NCI-H82 (cell line): Measurements from ENCODE around the gene AGMO.

Experiments used
- DNase-seq: peaks from one replicate; lab custom pipeline; 2025; lab: John Stamatoyannopoulos, UW

AGMO gene

GRCh38 chr7:15459018-15459615 is 102.7 kb downstream of the AGMO start:
- DNase-seq: peak; percentile 17

- DNase-seq: peak; percentile 63
Measured at GRCh38 chr7:15457990-15458955, 103.5 kb downstream of the AGMO start.

- DNase-seq: no peak
Measured at GRCh38 chr7:15452670-15453069, 109.1 kb downstream of the AGMO start.

DNA sequence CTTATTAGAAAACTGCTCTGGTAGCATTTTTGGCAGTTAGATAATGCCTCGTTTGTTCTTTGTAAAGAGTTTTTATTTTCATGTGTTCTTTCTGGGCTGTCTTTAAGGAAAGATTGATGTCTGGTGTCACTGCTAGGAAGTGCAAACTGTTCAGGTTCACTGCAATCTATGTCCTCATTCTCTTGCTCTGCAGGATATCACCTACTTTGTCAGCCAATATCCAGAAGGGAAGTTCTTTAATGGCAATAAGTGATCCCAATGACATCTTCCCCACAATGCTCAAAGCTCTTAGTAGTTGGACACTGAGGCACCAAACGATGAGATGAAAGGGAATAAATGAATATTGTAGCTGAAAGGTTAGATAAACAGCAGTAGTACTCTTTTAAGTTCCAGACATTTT is 115.1 kb downstream of the AGMO start:
- no peak for DNase-seq

GRCh38 chr7:15446280-15446679 is 115.5 kb downstream of the AGMO start:
- DNase-seq: no peak

DNA sequence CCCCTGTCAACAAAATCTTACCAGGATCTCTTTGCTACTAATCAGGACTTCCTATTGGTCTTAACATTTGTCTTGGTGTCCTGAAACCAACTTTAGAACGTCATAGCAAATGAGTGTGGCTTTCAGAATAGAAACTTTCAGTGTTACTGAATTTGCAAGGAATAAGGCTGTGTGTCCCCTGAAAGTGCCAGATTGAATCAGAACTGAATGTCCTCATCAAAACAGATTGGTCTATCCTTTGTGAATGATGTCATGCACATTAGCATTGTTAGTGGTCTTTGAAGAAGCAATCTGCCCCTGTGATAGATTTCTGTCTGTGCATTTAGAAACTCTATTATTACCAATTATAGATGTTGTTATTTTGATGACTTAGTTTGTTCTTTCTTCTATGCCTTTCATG is 119.9 kb downstream of the AGMO start:
- no peak for DNase-seq

DNA sequence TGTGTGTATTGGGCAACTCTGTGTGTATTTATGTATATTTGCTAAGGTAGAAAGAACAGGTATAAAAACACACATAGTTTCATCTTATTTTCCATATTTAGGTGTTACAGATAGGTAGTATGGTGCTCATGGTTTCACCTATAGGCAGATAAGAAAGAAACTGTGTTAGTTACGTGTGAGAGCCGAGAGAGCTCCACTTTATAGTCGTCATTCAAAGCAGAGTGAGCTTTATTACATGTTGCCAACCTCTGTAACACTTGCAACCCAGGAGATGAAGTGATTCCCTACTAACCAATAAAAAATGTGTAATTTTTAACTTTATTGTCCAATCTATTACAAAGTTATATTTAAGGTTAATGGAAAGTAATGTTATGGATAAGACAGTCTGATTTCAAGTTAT is 121.3 kb downstream of the AGMO start:
- DNase-seq: no peak

- no peak for DNase-seq
Measured at GRCh38 chr7:15439853-15440252, 122.0 kb downstream of the AGMO start.

DNA sequence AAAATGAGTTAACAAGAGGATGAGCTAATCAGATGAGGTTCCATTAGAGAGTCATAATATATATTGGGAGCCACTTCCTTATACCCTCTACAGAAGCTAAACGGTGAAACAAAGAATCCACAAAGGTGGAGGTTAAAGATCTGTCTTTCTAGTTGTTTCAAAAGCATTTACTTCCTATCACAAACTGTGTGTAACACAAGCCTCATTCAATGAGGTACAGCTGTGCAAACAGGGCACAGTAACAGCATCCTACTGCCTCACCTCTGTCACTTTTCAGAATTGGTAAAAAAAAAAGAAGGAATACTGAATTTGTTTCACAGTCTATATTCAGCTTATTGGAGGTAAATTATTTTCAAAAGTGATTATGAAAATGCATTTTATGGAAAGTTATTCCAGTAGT is 128.7 kb downstream of the AGMO start:
- DNase-seq: no peak

GRCh38 chr7:15430911-15431310 is 130.9 kb downstream of the AGMO start:
- DNase-seq: no peak

DNA sequence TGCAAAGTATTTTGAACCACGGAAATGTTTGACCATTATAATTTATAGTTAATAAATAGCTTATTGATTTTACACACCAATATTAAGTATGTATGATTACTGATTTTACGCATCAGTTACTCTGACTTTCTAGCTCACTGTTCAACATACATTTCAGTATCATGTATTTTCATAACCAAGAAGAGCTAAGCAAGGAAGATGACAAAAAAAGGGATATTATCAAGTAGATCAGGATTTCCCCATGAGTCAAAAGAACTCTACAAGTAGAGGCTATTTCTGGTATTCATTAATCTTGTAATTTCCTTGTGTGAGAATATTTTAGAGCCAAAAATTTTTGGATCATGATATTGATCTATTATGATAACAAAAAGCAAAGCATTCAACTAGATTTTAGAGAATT is 131.6 kb downstream of the AGMO start:
- no peak for DNase-seq

- no peak for DNase-seq
Measured at GRCh38 chr7:15424468-15424867, 137.3 kb downstream of the AGMO start.

DNA sequence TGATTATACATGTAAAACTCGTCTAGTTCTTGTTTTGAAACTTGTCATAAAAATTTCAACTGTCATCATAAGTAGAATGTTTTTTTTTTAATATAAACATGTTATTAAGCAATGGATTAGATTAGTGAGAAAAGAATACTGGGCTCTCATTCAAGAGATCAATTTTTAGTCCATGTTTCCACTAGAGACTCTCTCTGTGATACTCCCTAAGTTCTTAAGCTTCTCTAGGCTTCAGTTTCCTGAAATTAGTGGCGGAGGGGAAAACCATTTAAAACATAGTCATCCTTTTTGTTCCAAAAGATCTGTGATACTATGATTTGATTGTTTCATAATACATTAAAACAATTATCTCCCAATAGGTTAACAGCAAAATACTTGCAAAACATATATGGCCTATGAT is 142.2 kb downstream of the AGMO start:
- DNase-seq: no peak

GRCh38 chr7:15418264-15418663 is 143.6 kb downstream of the AGMO start:
- DNase-seq: no peak

- DNase-seq: no peak
Measured at GRCh38 chr7:15417341-15417988, 144.3 kb downstream of the AGMO start.

DNA sequence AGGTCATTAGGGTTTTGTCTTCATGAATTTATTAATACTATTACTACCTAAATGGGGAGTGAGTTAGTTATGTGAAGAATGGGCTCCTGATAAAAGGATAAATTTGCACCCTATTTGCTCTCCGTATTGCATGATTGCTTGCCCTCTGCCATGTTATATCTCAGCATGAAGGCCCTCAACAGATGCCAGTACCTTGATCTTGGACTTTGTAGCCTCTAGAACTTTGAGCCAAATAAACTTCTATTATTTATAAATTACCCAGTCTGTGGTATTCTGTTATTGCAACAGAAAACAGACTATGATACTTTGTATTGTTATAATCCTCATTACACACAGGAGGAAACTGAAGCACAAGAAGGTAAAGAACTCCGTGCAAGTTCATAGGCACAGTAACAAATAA is 150.8 kb downstream of the AGMO start:
- no peak for DNase-seq

GRCh38 chr7:15407910-15408309 is 153.9 kb downstream of the AGMO start:
- DNase-seq: no peak

DNA sequence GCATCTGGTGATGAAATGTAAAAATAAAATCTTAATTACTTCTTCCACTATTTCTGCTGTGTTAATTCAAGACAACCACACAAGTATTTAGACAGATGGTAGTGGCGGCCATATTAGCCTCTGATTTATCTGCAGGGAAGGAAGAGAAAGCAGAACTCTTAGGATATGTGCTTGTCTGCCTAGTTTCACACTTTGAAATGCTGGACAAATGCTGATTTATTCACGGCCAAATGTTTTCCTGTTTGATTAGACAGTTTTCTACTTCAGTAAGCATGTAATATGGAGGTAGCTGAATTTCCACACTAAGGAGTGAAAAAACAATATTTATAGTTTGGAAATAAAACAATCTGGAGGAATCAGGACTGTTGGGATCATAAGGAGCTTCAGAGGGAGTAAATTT is 158.1 kb downstream of the AGMO start:
- DNase-seq: peak; percentile 8

GRCh38 chr7:15403315-15403714 is 158.5 kb downstream of the AGMO start:
- no peak for DNase-seq

- DNase-seq: no peak
Measured at GRCh38 chr7:15402436-15403136, 159.2 kb downstream of the AGMO start.

- no peak for DNase-seq
Measured at GRCh38 chr7:15400440-15400839, 161.4 kb downstream of the AGMO start.

GRCh38 chr7:15399441-15399840 is 162.4 kb downstream of the AGMO start:
- DNase-seq: no peak
